GM23338 (cell line): ENCODE data around the gene COPE.

Experiments used
- CREB1 ChIP-seq: fragments of 250-450 bp; sonication (Bioruptor Pico); IDR thresholded peaks from 2 replicates; pipeline ENCODE4 v1.5.0; 2020; ENCODE audit warnings: low read depth, mild to moderate bottlenecking, moderate library complexity
- EZH2 ChIP-seq: fragments of 200-600 bp; sonication (generic); IDR thresholded peaks from one replicate; pipeline ENCODE4 v1.8.0; 2017; ENCODE audit warnings: antibody characterized with exemption, mild to moderate bottlenecking, low read depth; ENCODE audit not compliant: unreplicated experiment
- EZH2phosphoT487 ChIP-seq: fragments of 200-600 bp; sonication (generic); IDR thresholded peaks from one replicate; pipeline ENCODE4 v1.8.1; 2018; ENCODE audit warnings: antibody characterized with exemption; ENCODE audit not compliant: unreplicated experiment
- JUNB ChIP-seq: IDR thresholded peaks from one replicate; pipeline ENCODE4 v1.6.1; 2016; ENCODE audit warnings: antibody characterized with exemption; ENCODE audit not compliant: unreplicated experiment
- NANOG ChIP-seq: IDR thresholded peaks from 2 replicates; pipeline ENCODE4 v1.6.1; 2016; ENCODE audit warnings: antibody characterized with exemption, borderline replicate concordance
- POLR2AphosphoS5 ChIP-seq: IDR thresholded peaks from 2 replicates; pipeline ENCODE4 v1.6.1; 2016; ENCODE audit warnings: antibody characterized with exemption, low read depth
- STAT1 ChIP-seq: IDR thresholded peaks from one replicate; pipeline ENCODE4 v1.6.1; 2016; ENCODE audit warnings: antibody characterized with exemption; ENCODE audit not compliant: unreplicated experiment
- ZNF114 ChIP-seq: fragments of 250-450 bp; sonication (Bioruptor Pico); IDR thresholded peaks from 2 replicates; pipeline ENCODE4 v1.5.0; 2020; ENCODE audit warnings: mild to moderate bottlenecking, moderate library complexity
- TF ChIP-seq, protein P1 (sequence below), 2 experiments: fragments of 200-600 bp in 1 of 2; sonication (generic) in 1 of 2; conservative IDR thresholded peaks; 2 replicates each; pipeline versions ENCODE4 v1.5.1 to v1.6.1; 2016 to 2017; ENCODE audit warnings: antibody characterized with exemption in 2 of 2, low read depth in 2 of 2, mild to moderate bottlenecking in 2 of 2, moderate library complexity in 1 of 2
- TF ChIP-seq, protein P2 (sequence below): IDR thresholded peaks from one replicate; pipeline ENCODE4 v1.6.1; 2018; ENCODE audit warnings: antibody characterized with exemption; ENCODE audit not compliant: unreplicated experiment
- TF ChIP-seq, protein P3 (sequence below): IDR thresholded peaks from 2 replicates; pipeline ENCODE4 v1.6.1; 2016; ENCODE audit warnings: antibody characterized with exemption

DNA sequence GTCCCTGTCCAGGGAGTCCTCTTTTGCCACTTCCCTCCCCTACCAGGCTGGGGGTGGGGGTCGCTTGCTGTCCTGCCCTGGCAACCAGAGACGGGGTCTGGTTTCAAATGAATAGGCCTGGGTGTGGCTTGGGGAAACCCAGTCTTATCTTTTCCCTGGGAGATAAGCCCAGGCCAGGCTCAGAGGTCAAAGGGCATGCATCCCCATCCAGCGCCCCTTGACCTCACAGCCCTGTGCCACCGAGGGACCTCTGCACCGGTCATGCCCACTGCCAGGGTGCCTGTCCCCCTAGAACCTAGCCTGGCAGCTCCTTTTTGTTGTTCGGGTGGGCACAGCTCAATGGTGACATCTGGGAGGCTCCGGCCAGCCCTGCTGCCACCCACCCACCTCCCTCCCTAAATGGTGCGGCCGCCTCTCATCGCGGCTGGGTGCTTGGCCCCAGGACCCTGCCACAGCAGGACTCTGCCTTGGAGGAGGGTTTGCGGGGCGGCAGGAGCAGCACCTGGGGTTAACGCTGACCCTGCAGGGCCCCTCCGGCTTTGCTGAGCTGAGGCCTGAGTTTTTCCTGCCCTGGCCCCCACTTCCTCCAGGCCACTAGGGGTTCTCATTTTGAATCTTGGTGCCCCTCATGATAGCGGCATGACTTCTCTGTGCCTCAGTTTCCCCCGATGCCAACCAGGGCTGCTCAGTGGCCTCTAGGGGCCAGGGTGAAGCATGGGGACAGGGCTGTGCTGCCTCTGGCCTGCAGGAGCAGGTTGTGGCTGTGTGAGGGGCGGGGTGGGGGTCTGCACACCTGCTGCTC, 20.4 kb downstream of the COPE start:
- TF ChIP-seq, protein P1, sequence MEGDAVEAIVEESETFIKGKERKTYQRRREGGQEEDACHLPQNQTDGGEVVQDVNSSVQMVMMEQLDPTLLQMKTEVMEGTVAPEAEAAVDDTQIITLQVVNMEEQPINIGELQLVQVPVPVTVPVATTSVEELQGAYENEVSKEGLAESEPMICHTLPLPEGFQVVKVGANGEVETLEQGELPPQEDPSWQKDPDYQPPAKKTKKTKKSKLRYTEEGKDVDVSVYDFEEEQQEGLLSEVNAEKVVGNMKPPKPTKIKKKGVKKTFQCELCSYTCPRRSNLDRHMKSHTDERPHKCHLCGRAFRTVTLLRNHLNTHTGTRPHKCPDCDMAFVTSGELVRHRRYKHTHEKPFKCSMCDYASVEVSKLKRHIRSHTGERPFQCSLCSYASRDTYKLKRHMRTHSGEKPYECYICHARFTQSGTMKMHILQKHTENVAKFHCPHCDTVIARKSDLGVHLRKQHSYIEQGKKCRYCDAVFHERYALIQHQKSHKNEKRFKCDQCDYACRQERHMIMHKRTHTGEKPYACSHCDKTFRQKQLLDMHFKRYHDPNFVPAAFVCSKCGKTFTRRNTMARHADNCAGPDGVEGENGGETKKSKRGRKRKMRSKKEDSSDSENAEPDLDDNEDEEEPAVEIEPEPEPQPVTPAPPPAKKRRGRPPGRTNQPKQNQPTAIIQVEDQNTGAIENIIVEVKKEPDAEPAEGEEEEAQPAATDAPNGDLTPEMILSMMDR (conservative IDR thresholded peaks at IDR 0.05; ENCODE audit: low read depth in 2 of 2): no peak
- TF ChIP-seq POLR2AphosphoS5 (no peak), EZH2 (no peak), CREB1 (CRISPR knock-in tag) (no peak), EZH2phosphoT487 (no peak), JUNB (no peak), ZNF114 (no peak), NANOG (no peak), STAT1 (no peak)
- TF ChIP-seq, protein P2, sequence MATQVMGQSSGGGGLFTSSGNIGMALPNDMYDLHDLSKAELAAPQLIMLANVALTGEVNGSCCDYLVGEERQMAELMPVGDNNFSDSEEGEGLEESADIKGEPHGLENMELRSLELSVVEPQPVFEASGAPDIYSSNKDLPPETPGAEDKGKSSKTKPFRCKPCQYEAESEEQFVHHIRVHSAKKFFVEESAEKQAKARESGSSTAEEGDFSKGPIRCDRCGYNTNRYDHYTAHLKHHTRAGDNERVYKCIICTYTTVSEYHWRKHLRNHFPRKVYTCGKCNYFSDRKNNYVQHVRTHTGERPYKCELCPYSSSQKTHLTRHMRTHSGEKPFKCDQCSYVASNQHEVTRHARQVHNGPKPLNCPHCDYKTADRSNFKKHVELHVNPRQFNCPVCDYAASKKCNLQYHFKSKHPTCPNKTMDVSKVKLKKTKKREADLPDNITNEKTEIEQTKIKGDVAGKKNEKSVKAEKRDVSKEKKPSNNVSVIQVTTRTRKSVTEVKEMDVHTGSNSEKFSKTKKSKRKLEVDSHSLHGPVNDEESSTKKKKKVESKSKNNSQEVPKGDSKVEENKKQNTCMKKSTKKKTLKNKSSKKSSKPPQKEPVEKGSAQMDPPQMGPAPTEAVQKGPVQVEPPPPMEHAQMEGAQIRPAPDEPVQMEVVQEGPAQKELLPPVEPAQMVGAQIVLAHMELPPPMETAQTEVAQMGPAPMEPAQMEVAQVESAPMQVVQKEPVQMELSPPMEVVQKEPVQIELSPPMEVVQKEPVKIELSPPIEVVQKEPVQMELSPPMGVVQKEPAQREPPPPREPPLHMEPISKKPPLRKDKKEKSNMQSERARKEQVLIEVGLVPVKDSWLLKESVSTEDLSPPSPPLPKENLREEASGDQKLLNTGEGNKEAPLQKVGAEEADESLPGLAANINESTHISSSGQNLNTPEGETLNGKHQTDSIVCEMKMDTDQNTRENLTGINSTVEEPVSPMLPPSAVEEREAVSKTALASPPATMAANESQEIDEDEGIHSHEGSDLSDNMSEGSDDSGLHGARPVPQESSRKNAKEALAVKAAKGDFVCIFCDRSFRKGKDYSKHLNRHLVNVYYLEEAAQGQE: no peak
- TF ChIP-seq, protein P3, sequence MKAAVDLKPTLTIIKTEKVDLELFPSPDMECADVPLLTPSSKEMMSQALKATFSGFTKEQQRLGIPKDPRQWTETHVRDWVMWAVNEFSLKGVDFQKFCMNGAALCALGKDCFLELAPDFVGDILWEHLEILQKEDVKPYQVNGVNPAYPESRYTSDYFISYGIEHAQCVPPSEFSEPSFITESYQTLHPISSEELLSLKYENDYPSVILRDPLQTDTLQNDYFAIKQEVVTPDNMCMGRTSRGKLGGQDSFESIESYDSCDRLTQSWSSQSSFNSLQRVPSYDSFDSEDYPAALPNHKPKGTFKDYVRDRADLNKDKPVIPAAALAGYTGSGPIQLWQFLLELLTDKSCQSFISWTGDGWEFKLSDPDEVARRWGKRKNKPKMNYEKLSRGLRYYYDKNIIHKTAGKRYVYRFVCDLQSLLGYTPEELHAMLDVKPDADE: no peak
